HG02870 (cell line): ENCODE data around the gene SDCBP2.

Source experiments
- ATAC-seq: cut with Tn5 transposase; IDR thresholded peaks from one replicate; pipeline ENCODE4 v1.9.1; 2021; ENCODE audit warnings: mild to moderate bottlenecking, moderate library complexity; ENCODE audit not compliant: unreplicated experiment

SDCBP2 gene

GRCh38 chr20:1315804-1316203 is 13.1 kb downstream of the SDCBP2 start:
- no peak for ATAC-seq

DNA sequence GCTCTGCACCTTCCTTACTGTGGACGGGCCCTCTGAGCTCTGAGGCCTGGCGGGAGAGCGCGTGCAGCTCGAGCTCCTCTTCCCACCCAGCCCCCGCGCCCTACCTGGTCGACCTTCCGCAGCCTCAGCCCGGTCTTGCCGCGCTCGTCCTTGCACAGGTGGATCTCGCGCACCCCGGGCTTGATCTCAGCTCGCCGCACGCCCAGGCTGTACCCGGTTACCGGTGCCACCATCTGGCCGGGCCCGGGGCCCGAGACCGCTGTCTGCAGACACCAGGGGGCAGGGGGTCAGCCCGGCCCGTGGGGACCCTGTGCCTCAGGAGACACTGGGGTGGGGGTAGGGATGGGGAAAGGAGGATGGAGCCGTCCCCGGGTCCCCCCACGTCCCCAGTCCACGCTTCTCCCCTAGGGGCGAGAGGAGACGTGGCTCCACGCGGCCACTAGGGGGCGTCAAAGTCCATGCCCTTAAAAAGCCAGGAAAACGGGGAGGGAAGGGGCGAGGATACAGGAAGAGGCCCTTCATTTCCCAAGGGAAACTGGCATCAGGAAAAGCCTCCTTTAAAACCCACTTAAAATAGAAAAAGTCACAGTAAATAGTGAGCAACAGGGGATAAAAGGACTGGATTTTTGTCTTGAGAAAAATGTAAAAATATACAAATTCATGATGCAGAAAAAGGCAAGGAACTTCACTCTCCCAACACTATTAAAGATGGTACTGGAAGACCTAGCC is 15.5 kb downstream of the SDCBP2 start:
- no peak for ATAC-seq

DNA sequence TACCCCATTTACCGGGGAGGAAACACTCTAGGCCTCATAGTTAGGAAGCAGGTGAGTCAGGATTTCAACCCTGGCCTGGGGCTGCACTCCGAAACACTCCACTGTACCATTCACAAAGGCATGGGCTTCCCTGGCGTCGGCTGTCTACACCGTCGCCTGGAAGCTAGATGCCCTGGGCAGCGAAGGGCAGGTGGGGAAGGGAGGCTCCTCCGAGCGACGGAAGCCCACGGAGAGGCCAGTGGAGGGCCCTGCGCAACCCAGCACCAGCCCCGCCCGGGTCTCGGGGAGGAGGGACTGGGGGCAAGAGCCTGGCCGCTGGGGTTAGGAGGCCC is 16.1 kb downstream of the SDCBP2 start:
- ATAC-seq = no peak

- no peak for ATAC-seq
Observed at GRCh38 chr20:1312308-1312707, 16.6 kb downstream of the SDCBP2 start.

GRCh38 chr20:1310506-1311190 is 18.3 kb downstream of the SDCBP2 start:
- ATAC-seq = no peak

DNA sequence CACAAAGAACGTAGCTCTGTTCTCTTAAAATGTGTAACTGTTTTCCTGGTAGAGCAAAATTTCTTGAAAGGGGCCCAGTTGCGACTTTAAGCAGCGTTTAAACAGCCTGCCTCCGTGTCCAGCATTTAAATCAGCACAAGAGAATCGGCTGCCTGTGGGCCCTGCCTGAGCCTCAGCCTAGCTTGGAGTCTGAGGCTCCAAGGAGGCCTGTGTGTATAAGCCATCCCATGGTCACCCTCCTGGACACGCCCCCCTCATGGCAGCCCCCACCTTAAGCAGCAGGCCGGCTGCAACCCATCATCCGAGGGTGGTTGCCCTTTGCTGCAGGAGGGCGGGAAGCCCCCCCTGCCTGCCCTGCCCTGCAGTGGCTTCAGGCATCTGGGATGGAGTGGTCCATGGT is 18.9 kb downstream of the SDCBP2 start:
- no peak for ATAC-seq

- no peak for ATAC-seq
Observed at GRCh38 chr20:1309439-1309847, 19.5 kb downstream of the SDCBP2 start.

GRCh38 chr20:1308702-1309095 is 20.2 kb downstream of the SDCBP2 start:
- no peak for ATAC-seq

DNA sequence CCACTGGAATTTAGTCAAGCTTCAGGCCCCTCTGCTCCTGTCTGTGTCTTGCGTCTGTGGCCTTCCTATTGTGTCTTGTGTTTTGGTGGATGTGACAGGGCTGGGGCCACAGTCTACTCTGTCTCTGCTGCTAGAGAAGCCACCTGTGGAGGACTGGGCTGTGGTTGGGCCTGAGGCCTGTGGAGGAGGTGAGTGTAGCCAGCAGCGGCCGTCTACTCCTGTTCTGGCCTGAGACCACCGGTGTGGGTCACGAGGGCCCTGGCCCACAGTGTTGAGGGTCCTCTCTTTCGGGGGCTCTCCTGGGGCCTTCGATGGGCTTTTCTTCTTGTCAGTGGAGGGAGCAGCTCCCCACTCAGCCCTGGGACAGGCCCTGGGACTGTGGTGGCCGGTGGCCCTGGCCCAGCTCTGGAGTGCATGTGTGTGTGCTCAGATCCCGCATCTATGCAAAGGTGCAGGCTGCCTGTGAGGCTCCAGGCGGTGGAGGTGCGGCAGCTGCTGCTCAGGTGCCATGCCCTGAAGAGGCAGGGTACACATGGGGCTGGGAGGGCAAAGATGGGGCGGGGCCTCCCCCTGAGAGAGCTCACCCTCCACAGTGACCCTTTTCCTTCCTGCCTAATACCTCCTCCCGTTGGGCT is 20.8 kb downstream of the SDCBP2 start:
- no peak for ATAC-seq

GRCh38 chr20:1307571-1307971 is 21.4 kb downstream of the SDCBP2 start:
- ATAC-seq = no peak

DNA sequence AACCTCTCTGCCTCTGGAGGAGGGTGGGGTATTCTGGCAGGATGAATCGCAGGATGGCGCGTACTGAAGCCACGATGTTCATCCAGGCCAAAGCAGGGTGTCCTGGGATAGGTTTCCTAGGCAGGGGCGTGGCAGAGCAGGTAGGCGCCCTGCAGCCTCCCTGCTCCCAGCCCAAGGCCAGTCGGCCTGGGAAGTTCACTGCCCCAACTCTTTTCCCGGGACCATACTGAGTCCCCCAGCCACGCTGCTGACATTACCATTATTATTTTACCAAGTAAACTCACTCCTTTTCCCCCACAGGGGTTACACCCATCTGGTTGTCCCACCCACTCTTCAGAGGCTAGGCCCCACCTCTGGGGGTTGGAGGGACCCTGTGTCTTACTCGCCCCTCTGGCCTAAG is 21.8 kb downstream of the SDCBP2 start:
- ATAC-seq = no peak

DNA sequence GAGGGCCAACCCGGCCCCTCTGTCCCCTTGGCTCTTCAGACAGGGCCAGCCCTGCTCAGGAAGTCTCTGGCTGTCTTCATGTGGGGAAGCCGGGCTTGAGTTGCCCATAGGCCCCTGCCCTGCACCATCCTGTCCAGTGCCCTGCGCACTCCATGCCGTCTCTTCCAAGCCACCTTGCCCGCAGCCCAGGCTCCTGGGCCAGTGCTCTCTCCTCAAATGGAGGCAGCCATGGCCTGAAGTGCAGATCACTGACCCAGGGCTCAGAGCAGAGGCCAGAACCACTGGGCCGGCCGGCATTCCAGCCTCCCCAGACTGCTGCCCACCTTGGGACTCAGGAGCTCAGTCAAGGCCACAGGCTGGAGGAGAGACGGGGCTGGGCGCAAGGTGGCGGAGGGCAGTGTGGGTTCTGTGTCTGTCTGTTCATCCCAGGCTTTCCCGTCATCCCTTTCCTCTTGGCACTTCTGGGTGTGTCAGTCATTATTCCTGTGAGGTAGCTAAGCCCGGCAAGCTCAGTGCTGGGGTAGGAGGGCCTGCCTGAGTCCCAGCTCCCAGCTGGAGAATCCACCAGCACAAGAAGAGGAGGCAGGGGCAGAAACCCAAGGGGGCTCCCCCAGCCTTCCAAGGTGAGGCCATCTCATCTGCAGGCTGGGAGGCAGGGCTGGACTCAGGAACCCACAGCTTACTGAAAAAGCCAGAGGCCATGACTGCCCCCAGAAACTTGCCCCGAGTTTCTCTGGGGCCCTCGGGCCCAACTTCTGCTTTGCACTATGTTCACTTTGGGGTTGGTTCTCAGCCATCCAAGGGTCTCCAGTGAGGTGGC is 22.4 kb downstream of the SDCBP2 start:
- no peak for ATAC-seq

- no peak for ATAC-seq
Observed at GRCh38 chr20:1305712-1306111, 23.2 kb downstream of the SDCBP2 start.

GRCh38 chr20:1304710-1305515 is 24.0 kb downstream of the SDCBP2 start:
- ATAC-seq = no peak

DNA sequence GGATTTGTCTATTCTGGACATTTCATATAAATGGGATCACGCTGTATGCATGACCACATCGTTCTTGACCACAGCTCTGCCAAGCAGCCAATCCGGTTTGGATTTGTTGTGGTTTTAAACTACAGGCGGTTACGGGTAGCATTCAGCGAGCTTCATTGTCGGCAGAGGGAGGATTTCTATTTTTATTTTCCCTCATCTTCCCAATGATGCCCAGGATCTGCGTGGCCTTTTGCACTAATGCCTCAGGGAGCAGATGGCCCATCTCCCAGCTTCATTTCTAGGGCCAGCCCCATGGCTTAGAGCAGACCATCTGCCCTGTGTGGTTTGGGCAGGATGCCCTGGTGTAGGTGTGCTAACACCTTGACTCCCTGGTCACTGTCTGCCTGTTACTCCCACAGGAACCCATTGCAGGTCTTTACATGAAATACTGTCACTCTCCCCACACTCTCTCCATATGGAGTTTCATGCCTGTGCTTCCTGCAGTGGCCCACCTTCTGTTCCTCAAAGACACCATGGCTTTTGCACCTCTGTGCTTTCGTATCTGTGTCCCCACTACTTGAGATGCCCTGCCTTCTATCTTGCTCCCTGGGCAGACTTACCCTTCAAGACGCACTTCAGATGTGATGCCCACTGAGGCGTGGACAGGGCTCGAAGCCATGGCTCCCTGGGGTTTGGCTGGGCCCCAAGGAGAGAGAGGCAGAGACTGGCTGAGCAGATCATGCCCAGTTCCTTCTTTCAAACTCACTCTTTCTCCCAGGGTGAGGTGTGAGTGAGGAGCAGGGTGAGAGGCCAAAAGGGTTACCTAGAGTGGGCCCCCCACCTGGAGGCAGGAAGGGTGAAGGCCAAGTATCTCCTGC is 26.0 kb downstream of the SDCBP2 start:
- no peak for ATAC-seq

DNA sequence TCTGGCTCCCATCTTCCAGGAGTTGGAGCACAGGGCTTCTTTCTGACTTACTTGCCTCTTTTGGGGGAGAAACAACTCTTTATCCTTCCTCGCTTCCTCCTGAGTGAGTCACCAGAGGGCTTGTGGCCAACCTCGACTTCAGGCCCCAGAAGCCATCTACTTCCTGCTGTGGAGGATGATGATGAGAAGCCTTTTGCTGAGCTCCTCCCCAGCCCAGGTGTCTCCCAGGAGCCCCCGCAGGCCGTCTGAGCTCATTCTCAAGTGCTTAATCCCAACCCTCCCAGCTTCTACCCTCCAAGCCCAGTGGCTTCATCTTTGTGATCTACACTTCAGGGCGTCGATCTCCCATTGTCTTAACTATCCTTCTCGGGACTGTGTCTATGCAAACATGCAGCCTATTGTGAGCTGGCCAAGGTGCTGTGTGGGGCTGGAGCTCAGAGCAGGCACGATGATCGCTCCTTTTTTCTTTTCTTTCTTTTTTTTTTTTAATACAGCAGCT is 27.9 kb downstream of the SDCBP2 start:
- ATAC-seq = no peak

- no peak for ATAC-seq
Observed at GRCh38 chr20:1300083-1300840, 28.7 kb downstream of the SDCBP2 start.

DNA sequence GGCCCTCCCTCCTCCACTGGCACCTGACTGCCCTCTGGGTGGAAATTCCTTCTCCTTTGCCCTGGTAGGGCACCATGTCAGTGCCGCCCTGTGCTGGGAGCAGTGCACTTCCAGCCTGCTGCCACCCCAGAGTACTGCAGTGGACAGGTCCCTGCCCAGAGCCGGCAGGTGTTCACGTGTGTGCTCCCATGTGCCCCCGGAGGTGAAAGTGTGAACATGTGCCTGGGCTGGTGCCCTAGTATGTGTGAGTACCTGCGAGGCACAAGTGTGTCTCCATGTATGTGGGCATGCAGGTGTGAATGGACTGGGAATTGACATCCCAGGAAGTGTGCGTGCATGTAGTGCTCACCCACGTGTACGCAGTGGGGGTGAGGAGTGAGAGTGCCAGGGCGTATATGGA is 29.4 kb downstream of the SDCBP2 start:
- no peak for ATAC-seq
